Stimulated activated naive B cell treated with anti-CD40 and anti-IgM and Interleukin-4, amounts not matched to agents 10 μg/mL and 1 μg/mL and 100 μg/mL, for 72 hours (primary cell): ENCODE data around the gene SLC25A41.
"Not testable (repeated sequence)": the region's sequence is repeated elsewhere in the genome, so short reads cannot be mapped to it uniquely, and the experiment has no call there.

Experiments
- ATAC-seq, 2 donors: fragments of 150-1000 bp; cut with Tn5 transposase; replicated peaks; 2 replicates each; pipeline ENCODE4 v1.10.0; 2021; ENCODE audit warnings: moderate library complexity in 1 of 2
- DNase-seq: peaks from one replicate; pipeline ENCODE4 v3.0.0; 2021
- H3K27ac Mint-ChIP-seq: one replicate; pipeline ENCODE4 v1.8.0; 2022; ENCODE audit warnings: mild to moderate bottlenecking, mixed read lengths
- H3K27me3 Mint-ChIP-seq, 2 donors: one replicate each; pipeline ENCODE4 v1.8.0; 2022; ENCODE audit warnings: mixed read lengths in 2 of 2
- H3K36me3 Mint-ChIP-seq, 2 donors: one replicate each; pipeline ENCODE4 v1.8.0; 2022; ENCODE audit warnings: mixed read lengths in 2 of 2, mild to moderate bottlenecking in 1 of 2
- H3K4me1 Mint-ChIP-seq, 2 donors: one replicate each; pipeline ENCODE4 v1.8.0; 2022; ENCODE audit warnings: mixed read lengths in 2 of 2, mild to moderate bottlenecking in 1 of 2
- H3K4me3 Mint-ChIP-seq, 2 donors: one replicate each; pipeline ENCODE4 v1.8.0; 2022; ENCODE audit warnings: mild to moderate bottlenecking in 2 of 2, mixed read lengths in 2 of 2, moderate library complexity in 1 of 2
- H3K9me3 Mint-ChIP-seq, 2 donors: one replicate each; pipeline ENCODE4 v1.8.0; 2022; ENCODE audit warnings: mixed read lengths in 2 of 2, mild to moderate bottlenecking in 1 of 2

Gene SLC25A41

GRCh38 chr19:6414793-6415590 lies 18.6 kb downstream of the SLC25A41 start:
- Mint-ChIP-seq H3K36me3 (peaks cover 42 to 61% of the 10 kb centered on the region in 2 donors), H3K27me3 (no peaks in the 10 kb centered on the region), H3K9me3 (no peaks in the 10 kb centered on the region), H3K4me3 (no peak overlapping the region), H3K27ac (peak overlapping the region; percentile 5), H3K4me1 (peaks cover 0 to 2% of the 10 kb centered on the region in 2 donors)
- ATAC-seq (no peak), DNase-seq (no peak)

GRCh38 chr19:6413721-6414643 lies 19.6 kb downstream of the SLC25A41 start:
- no peaks in the 10 kb centered on the region for H3K4me1 Mint-ChIP-seq
- H3K27ac Mint-ChIP-seq, result no peak overlapping the region
- H3K36me3 Mint-ChIP-seq, result peaks cover 35 to 52% of the 10 kb centered on the region in 2 donors
- H3K27me3 Mint-ChIP-seq, result no peaks in the 10 kb centered on the region
- DNase-seq (no peak), ATAC-seq (no peak)
- no peak overlapping the region for H3K4me3 Mint-ChIP-seq
- no peaks in the 10 kb centered on the region for H3K9me3 Mint-ChIP-seq

GRCh38 chr19:6413291-6413690 lies 20.3 kb downstream of the SLC25A41 start:
- Mint-ChIP-seq H3K36me3 (peaks cover 32 to 45% of the 10 kb centered on the region in 2 donors), H3K4me3 (no peak overlapping the region), H3K27me3 (no peaks in the 10 kb centered on the region), H3K4me1 (no peaks in the 10 kb centered on the region), H3K27ac (no peak overlapping the region), H3K9me3 (no peaks in the 10 kb centered on the region)
- no peak for DNase-seq
- ATAC-seq, result no peak

- Mint-ChIP-seq H3K27me3 (no peaks in the 10 kb centered on the region), H3K9me3 (no peaks in the 10 kb centered on the region), H3K36me3 (peaks cover 29 to 40% of the 10 kb centered on the region in 2 donors), H3K4me1 (no peaks in the 10 kb centered on the region), H3K4me3 (no peak overlapping the region), H3K27ac (no peak overlapping the region)
- DNase-seq (no peak), ATAC-seq (peak; percentile 72 to 76)
Observed at GRCh38 chr19:6412447-6413091, 21.0 kb downstream of the SLC25A41 start.

- Mint-ChIP-seq H3K27me3 (no peaks in the 10 kb centered on the region), H3K4me3 (no peak overlapping the region), H3K4me1 (no peaks in the 10 kb centered on the region), H3K27ac (peak overlapping the region; percentile 51), H3K36me3 (peaks cover 28 to 37% of the 10 kb centered on the region in 2 donors), H3K9me3 (no peaks in the 10 kb centered on the region)
- no peak for DNase-seq
- ATAC-seq, result peak; percentile 29 to 33
Observed at GRCh38 chr19:6412061-6412446, 21.5 kb downstream of the SLC25A41 start.

GRCh38 chr19:6409346-6409745 lies 24.2 kb downstream of the SLC25A41 start:
- DNase-seq (no peak), ATAC-seq (no peak)
- Mint-ChIP-seq H3K9me3 (no peaks in the 10 kb centered on the region), H3K4me1 (no peaks in the 10 kb centered on the region), H3K36me3 (peaks cover 11 to 16% of the 10 kb centered on the region in 2 donors), H3K27ac (no peak overlapping the region), H3K27me3 (no peaks in the 10 kb centered on the region), H3K4me3 (no peak overlapping the region)

- ATAC-seq, result no peak
- no peaks in the 10 kb centered on the region for H3K36me3 Mint-ChIP-seq
Observed at GRCh38 chr19:6406401-6406800, 27.2 kb downstream of the SLC25A41 start.

GRCh38 chr19:6402837-6403608 lies 30.5 kb downstream of the SLC25A41 start:
- Mint-ChIP-seq H3K36me3 (no peaks in the 10 kb centered on the region), H3K9me3 (no peaks in the 10 kb centered on the region), H3K27ac (no peak overlapping the region), H3K4me1 (no peaks in the 10 kb centered on the region), H3K27me3 (no peaks in the 10 kb centered on the region), H3K4me3 (no peak overlapping the region)
- no peak for DNase-seq
- no peak for ATAC-seq

More at GRCh38 chr19:6406401-6406800, 27.2 kb downstream of the SLC25A41 start:
- Mint-ChIP-seq H3K27me3 (no peaks in the 10 kb centered on the region), H3K27ac (no peak overlapping the region), H3K4me1 (no peaks in the 10 kb centered on the region), H3K9me3 (no peaks in the 10 kb centered on the region), H3K4me3 (no peak overlapping the region)
- DNase-seq, result no peak

- Mint-ChIP-seq H3K36me3 (no peaks in the 10 kb centered on the region), H3K4me1 (no peaks in the 10 kb centered on the region), H3K27ac (no peak overlapping the region), H3K9me3 (no peaks in the 10 kb centered on the region), H3K4me3 (no peak overlapping the region), H3K27me3 (no peaks in the 10 kb centered on the region)
- ATAC-seq, result no peak
- DNase-seq, result no peak
Observed at GRCh38 chr19:6402058-6402457, 31.5 kb downstream of the SLC25A41 start.

- not testable (repeated sequence) for H3K27ac Mint-ChIP-seq, H3K4me3 Mint-ChIP-seq, DNase-seq, H3K9me3 Mint-ChIP-seq, H3K27me3 Mint-ChIP-seq, H3K4me1 Mint-ChIP-seq, ATAC-seq, H3K36me3 Mint-ChIP-seq
Observed at GRCh38 chr19:6400062-6400944, 33.3 kb downstream of the SLC25A41 start.

- H3K36me3 Mint-ChIP-seq, result peaks cover 0 to 11% of the 10 kb centered on the region in 2 donors
- H3K4me3 Mint-ChIP-seq, result no peak overlapping the region
- no peaks in the 10 kb centered on the region for H3K27me3 Mint-ChIP-seq
- DNase-seq (no peak), ATAC-seq (no peak)
- H3K27ac Mint-ChIP-seq, result no peak overlapping the region
- peaks cover 15 to 22% of the 10 kb centered on the region in 2 donors for H3K4me1 Mint-ChIP-seq
- H3K9me3 Mint-ChIP-seq, result peaks cover 0 to 4% of the 10 kb centered on the region in 2 donors
Observed at GRCh38 chr19:6396305-6396704, 37.3 kb downstream of the SLC25A41 start.

GRCh38 chr19:6394831-6395230 lies 38.7 kb downstream of the SLC25A41 start:
- Mint-ChIP-seq H3K27me3 (no peaks in the 10 kb centered on the region), H3K36me3 (peaks cover 4 to 19% of the 10 kb centered on the region in 2 donors), H3K27ac (no peak overlapping the region), H3K9me3 (peaks cover 0 to 4% of the 10 kb centered on the region in 2 donors), H3K4me1 (peaks cover 19 to 28% of the 10 kb centered on the region in 2 donors), H3K4me3 (peak overlapping the region; percentile 0 to 43)
- DNase-seq (no peak), ATAC-seq (no peak)

GRCh38 chr19:6393983-6394412 lies 39.6 kb downstream of the SLC25A41 start:
- no peak for DNase-seq
- H3K27ac Mint-ChIP-seq, result peak overlapping the region; percentile 97
- H3K36me3 Mint-ChIP-seq, result peaks cover 8 to 23% of the 10 kb centered on the region in 2 donors
- H3K4me1 Mint-ChIP-seq, result peaks cover 19 to 28% of the 10 kb centered on the region in 2 donors
- H3K9me3 Mint-ChIP-seq, result peaks cover 0 to 4% of the 10 kb centered on the region in 2 donors
- H3K4me3 Mint-ChIP-seq, result peak overlapping the region; percentile 88 to 96
- H3K27me3 Mint-ChIP-seq, result no peaks in the 10 kb centered on the region
- no peak for ATAC-seq
